CD4-positive, alpha-beta T cell treated with Interleukin-12 subunit alpha and Interleukin-12 subunit beta, for 1 hour (primary cell): ENCODE measurements around the gene BEX1.
"Not testable (repeated sequence)": the region's sequence is repeated elsewhere in the genome, so short reads cannot be mapped to it uniquely, and the experiment has no call there.

Experiments
- DNase-seq: peaks from one replicate; pipeline ENCODE4 v3.0.0-alpha.2; 2020

The BEX1 gene

DNA sequence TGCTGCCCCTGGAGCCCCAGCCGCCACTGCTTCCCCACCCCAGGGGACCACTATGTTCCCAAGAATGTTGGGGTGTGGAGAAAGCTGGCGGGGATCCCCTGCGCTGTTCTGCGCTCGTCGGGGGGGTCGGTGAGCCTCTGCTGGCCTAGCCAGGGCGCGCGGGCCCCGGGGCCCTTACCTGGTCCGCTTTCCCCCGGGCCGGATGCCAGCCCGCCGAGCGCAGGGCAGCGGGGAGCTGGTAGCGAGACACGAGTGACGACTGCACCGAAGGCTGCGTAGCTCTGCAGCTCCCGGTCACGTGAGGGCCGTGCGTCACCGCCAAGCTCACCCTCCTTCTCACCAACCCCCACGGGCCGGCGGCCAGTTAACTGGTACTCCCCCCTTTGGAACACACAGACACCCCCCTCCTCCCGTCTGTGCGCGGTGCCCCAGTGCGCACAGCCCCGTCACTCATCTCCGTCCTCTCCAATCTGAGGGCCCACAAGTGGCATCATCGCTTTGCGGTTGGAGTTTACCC is at the start of gene BEX1:
TSS of gene BEX1 (minus strand) at position 254 of the 517 bp plus-strand sequence. CDS start 897 bp downstream, outside the sequence.
- DNase-seq: no peak

GRCh38 chrX:103109497-103109896 is 45.5 kb upstream of the BEX1 start:
- not testable (repeated sequence) for DNase-seq

DNA sequence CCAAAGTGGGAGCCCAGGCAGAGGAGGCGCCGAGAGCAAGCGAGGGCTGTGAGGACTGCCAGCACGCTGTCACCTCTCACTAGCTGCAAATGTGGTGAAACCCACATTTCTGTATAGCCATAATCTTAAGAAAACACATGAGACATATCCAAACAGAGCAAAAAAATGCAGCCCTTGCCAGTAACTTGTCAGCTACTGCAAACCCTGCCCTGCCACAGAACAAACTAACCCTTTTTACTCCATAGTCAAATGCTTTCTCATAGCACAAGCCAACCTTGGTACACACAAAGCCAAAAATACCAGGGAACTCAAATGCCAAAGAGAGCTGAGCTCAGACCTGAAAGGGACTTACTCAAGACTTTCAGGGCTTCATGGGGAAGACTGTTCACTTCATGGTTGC is 43.9 kb upstream of the BEX1 start:
- no peak for DNase-seq

DNA sequence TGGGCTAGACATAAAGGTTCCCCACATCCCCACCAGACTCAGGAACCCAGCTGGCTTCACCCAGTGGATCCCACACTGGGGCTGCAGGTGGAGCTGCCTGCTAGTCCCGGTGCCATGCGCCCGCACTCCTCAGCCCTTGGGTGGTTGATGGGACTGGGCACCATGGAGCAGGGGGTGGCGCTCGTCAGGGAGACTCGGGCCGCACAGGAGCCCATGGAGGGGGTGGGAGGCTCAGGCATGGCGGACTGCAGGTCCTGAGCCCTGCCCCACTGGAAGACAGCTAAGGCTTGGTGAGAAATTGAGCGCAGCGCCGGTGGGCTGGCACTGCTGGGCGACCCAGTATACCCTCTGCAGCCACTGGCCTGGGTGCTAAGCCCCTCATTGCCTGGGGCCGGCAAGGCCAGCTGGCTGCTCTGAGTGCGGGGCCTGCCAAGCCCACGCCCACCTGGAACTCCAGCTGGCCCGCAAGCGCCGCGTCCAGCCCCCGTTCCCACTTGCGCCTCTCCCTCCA is 43.3 kb upstream of the BEX1 start:
- DNase-seq: not testable (repeated sequence)

- not testable (repeated sequence) for DNase-seq
These were observed 40.4 kb upstream of the BEX1 start for GRCh38 chrX:103104370-103104769.

DNA sequence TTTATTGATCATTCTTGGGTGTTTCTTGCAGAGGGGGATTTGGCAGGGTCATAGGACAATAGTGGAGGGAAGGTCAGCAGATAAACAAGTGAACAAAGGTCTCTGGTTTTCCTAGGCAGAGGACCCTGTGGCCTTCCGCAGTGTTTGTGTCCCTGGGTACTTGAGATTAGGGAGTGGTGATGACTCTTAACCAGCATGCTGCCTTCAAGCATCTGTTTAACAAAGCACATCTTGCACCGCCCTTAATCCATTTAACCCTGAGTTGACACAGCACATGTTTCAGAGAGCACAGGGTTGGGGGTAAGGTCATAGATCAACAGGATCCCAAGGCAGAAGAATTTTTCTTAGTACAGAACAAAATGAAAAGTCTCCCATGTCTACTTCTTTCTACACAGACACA is 39.9 kb upstream of the BEX1 start:
- DNase-seq: not testable (repeated sequence)

DNA sequence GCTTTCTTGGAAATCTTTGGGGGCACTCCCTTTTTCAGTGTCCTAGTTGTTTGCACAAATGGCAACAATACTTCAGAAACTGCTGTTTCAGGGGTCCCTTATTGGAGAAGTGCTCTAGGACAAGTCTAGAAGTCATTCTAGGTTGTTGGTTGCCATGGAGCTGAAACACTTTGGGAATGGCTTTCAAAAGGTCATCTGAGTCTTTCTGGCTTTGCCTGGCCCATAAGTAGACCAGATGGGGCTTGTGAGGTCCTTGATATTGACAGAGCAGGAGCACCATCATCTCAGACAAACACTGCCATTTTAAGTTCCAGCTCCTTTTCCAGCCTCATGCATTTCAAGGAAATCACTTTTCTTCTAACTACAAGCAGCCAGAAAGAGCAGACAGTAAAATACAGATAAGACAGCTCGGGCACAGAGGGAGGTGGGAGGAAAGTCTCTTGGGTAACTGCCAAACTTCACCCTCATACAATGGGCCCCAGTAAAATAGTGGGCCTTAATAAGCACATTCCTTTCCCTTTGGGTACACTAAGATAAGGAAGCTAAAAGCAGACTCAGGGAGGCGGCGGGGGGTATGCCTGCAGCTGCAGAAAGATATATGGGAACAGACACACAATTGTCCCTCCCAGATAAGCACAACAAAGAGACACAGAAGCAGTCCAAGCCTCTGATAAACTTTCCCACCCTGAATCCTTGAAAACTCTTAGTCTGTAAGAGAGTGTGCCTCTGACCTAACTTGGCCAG is 37.5 kb upstream of the BEX1 start:
- no peak for DNase-seq

GRCh38 chrX:103100484-103100883 is 36.5 kb upstream of the BEX1 start:
- no peak for DNase-seq

- DNase-seq: no peak
These were observed 35.7 kb upstream of the BEX1 start for GRCh38 chrX:103099691-103100090.

- DNase-seq: no peak
These were observed 34.5 kb upstream of the BEX1 start for GRCh38 chrX:103098488-103098887.

DNA sequence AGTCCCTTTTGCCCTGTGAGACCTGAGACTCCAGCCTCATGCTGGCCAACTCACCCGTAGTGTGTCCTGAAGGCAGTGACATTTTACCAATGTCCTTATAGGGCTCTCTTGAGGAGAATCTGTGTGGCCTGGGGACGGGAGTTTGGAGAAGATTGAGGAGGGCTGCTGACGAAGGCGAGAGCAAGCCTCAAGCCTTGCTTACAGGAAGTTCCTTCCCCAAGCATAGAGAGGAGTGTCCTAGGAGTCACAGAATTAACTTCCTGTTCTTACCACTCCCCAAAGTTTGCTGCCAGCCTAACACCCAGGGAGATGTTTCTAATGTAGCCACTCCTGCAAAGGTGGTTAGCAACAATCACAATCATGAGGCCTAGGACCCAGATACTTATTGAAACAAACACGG is 29.0 kb upstream of the BEX1 start, which contains the start of gene NXF3:
TSS of gene NXF3 (minus strand) at position 202 of the 400 bp plus-strand sequence. CDS start at position 82, 120 bp downstream.
- no peak for DNase-seq

DNA sequence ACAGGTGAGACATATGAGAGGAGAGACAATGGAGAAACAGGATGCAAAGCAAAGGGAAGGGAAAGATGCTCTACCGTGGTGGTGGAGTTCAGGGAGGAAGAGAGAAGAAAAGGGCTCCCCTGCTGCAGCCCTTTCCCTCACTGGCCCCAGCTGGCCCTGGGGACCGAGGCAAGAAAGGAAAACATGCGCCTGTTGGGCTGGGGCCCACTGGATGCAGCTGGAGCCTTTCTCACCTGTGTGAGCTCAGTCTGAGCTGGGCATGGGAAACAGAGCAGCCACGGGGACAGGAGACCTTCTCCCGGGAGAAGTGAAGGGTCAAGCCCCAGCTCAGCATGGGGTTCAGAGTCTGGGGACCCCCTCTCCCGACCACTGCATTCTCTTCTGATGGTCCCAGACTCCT is 17.1 kb upstream of the BEX1 start:
- DNase-seq: no peak

GRCh38 chrX:103073467-103073866 is 9.5 kb upstream of the BEX1 start:
- no peak for DNase-seq

DNA sequence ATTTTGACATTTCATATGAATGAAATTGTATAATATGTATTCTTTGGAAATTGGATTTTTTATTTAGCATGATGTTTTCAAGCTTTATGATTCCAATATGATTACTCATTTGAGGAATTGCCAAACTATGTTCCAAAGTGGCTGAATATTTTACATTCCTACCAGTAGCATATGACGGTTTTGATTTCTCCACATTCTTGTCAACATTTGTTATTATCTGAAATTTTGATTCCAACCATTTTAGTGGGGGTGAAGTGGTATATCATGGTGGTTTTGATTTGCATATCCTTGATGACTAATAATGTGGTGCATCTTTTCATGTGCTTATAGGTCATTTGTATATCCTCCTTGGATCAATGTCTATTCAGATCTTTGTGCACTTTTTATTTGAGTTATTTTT is 2.6 kb upstream of the BEX1 start:
- DNase-seq: no peak

- DNase-seq: no peak
These were observed 653 bp downstream of the BEX1 start for GRCh38 chrX:103063191-103063845.

GRCh38 chrX:103061486-103061885 is 2.5 kb downstream of the BEX1 start:
- no peak for DNase-seq

DNA sequence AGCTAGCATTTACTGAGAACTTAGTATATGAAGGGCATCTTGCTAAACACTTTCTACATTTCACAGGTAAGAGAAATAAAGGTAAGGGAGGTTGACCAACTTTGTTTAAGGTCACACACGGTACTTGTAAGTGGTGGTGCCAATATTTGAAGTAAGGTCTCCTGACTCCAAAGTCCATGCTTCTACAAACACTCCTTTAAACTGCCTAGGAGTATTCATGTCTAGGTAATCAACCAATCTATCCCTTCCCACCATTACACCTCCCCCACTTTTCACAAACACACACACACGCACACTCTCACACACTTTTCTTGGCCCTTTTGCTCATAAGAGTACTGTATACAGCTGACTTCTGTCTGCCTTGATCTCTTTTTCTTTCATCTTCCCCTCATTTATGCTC is 7.1 kb downstream of the BEX1 start:
- DNase-seq: no peak

DNA sequence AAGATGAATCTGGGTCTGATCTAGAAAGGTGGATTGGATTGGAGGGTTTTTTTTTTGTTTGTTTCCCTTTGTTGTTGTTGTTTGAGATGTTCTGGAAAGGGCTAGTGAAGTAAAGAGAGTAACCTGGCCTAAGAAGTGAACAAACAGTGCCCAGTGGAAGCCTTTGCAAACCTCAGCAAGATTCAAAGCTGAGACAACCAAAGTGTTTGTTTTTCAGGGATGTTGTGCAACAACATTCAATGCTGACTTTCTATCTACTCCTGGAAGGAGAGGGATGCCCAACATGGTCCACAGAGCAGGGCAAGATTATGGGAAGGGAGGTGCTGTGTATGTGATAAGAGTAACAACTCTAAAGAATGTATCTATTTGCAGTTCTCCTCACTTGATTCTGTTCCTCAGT is 11.3 kb downstream of the BEX1 start:
- no peak for DNase-seq

GRCh38 chrX:103051260-103051789 is 12.6 kb downstream of the BEX1 start:
- DNase-seq: no peak

GRCh38 chrX:103033371-103033770 is 30.6 kb downstream of the BEX1 start:
- DNase-seq: not testable (repeated sequence)

DNA sequence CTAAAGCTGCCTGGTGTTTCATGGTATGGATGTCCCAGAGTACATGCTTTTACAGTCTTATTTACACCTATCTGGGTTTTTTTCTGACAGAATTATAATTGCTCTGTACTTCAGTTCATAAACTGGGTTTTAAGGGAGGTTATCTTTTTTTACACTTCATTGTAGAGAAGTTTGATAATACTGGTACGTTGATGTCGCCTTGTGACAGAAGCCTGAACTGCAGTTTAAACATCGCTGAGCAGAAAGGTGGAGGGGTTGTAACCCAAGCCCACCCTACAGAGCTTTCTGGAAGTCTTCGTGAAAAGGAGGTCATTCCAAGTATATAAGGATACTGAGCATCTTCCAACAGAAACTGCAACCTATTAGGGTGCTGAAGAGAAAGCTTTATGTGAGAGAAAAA is 46.4 kb downstream of the BEX1 start:
- DNase-seq: no peak

GRCh38 chrX:103012945-103013344 is 51.0 kb downstream of the BEX1 start:
- no peak for DNase-seq
